Progenitor cell of endocrine pancreas (in vitro differentiated cells): Measurements from ENCODE around the gene PCGF3. TPM values are rescaled to one million over a fixed set of nuclear protein-coding genes. Genes with fewer than 3 reads are reported as not detected.
"Not testable (repeated sequence)": the region's sequence is repeated elsewhere in the genome, so short reads cannot be mapped to it uniquely, and the experiment has no call there.

Experiments
- DNase-seq: peaks from one replicate; pipeline ENCODE4 v3.0.0; 2021; ENCODE audit warnings: low spot score; ENCODE audit not compliant: unreplicated experiment
- H3K27ac Mint-ChIP-seq: 2 replicates; pipeline ENCODE4 v1.8.0; 2021; ENCODE audit warnings: mild to moderate bottlenecking, moderate library complexity, mixed read lengths
- H3K27me3 Mint-ChIP-seq: 2 replicates; pipeline ENCODE4 v1.8.0; 2021; ENCODE audit warnings: mixed read lengths
- H3K36me3 Mint-ChIP-seq: 2 replicates; pipeline ENCODE4 v1.8.0; 2022; ENCODE audit warnings: mixed read lengths; ENCODE audit not compliant: insufficient read depth
- H3K4me1 Mint-ChIP-seq: 2 replicates; pipeline ENCODE4 v1.8.0; 2021; ENCODE audit warnings: low read depth, mixed read lengths
- H3K4me3 Mint-ChIP-seq: 2 replicates; pipeline ENCODE4 v1.8.0; 2021; ENCODE audit warnings: low read depth, mild to moderate bottlenecking, moderate library complexity, mixed read lengths
- H3K9me3 Mint-ChIP-seq: 2 replicates; pipeline ENCODE4 v1.8.0; 2021; ENCODE audit warnings: low read depth, mixed read lengths
- CTCF ChIP-seq: fragments of 200-600 bp; sonication (generic); IDR thresholded peaks from one replicate; pipeline ENCODE4 v1.5.0; 2021; ENCODE audit warnings: antibody characterized with exemption, mild to moderate bottlenecking; ENCODE audit not compliant: unreplicated experiment
- total RNA-seq: library from RNA; stranded (reverse); gene quantifications from 2 replicates; pipeline ENCODE4 v1.2.1, GENCODE V29; 2021

The PCGF3 gene
- total RNA-seq, 1 donor from 2014 or later = 79.8 TPM

DNA sequence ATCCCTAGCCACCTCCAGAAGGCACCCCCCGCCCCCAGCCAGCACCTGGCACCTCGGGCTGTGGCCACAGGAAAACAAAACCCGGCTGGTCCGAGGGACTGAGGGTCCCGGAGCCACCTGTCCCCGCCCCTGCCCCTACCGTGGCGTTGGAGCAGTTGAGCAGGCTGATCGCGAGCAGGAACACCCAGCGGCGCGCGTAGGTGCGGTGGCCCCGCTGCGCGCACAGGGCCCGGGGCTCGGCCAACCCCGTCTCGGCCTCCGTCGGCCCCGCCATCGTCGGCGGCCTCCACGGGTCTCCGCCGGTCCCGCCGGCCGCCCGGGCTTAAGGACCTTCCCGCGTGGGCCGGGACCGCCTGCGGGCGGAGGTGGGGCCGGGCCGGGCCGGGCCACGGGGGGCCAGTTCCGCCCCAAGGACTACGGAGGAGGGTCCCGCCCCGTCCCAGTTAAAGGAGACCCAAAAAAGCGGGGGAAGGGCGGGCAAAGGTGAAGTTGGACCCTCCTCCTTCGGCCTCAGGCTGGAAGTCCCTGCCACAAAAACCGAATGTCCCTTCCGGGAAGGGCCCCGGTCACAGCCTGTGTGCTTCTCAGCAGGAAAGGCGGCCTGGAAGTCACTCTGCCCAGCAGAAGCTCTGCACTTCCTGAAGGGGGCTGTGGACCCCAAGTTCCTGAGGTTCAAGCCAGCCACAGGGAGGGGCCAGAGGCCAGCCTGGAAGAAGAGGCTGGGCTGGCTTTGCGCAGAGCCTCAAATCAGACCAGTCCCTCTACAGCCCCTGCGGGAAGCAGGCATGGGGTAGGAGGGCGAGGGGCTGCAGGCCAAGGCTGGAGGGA, 16.6 kb upstream of the PCGF3 start, which contains the start of gene SLC49A3:
TSS of gene SLC49A3 (minus strand) at position 298 of the 828 bp plus-strand sequence. CDS start at position 274, 24 bp downstream.
- Mint-ChIP-seq H3K27me3 (no peaks in the 10 kb centered on the region), H3K36me3 (no peaks in the 10 kb centered on the region), H3K4me3 (peak within 1 kb of the TSS; percentile 58), H3K27ac (peak within 1 kb of the TSS; percentile 33), H3K9me3 (no peaks in the 10 kb centered on the region), H3K4me1 (peaks cover 2% of the 10 kb centered on the region)
- peak; percentile 17 for TF ChIP-seq CTCF
- no peak for DNase-seq

GRCh38 chr4:689723-690122, 15.9 kb upstream of the PCGF3 start:
- DNase-seq = no peak
- peaks cover 3% of the 10 kb centered on the region for H3K9me3 Mint-ChIP-seq
- H3K4me1 Mint-ChIP-seq = peaks cover 2% of the 10 kb centered on the region
- H3K27ac Mint-ChIP-seq = peak overlapping the region; percentile 33
- no peaks in the 10 kb centered on the region for H3K27me3 Mint-ChIP-seq
- no peaks in the 10 kb centered on the region for H3K36me3 Mint-ChIP-seq
- H3K4me3 Mint-ChIP-seq = peak overlapping the region; percentile 40
- TF ChIP-seq CTCF = no peak

- Mint-ChIP-seq H3K36me3 (no peaks in the 10 kb centered on the region), H3K27me3 (peaks cover 3% of the 10 kb centered on the region), H3K9me3 (peaks cover 5% of the 10 kb centered on the region), H3K27ac (no peak overlapping the region), H3K4me1 (no peaks in the 10 kb centered on the region), H3K4me3 (no peak overlapping the region)
- no peak for DNase-seq
- no peak for TF ChIP-seq CTCF
Measured at GRCh38 chr4:692771-693554, 12.7 kb upstream of the PCGF3 start.

- H3K9me3 Mint-ChIP-seq, H3K36me3 Mint-ChIP-seq, H3K4me3 Mint-ChIP-seq, DNase-seq, H3K27me3 Mint-ChIP-seq, H3K4me1 Mint-ChIP-seq: not testable (repeated sequence)
- H3K27ac Mint-ChIP-seq = peak overlapping the region; percentile 31
Measured at GRCh38 chr4:694341-694940, 11.2 kb upstream of the PCGF3 start.

- H3K27me3 Mint-ChIP-seq = peaks cover 29% of the 10 kb centered on the region
- H3K36me3 Mint-ChIP-seq = no peaks in the 10 kb centered on the region
- no peaks in the 10 kb centered on the region for H3K9me3 Mint-ChIP-seq
- no peak for TF ChIP-seq CTCF
- no peak for DNase-seq
- no peak overlapping the region for H3K4me3 Mint-ChIP-seq
- H3K4me1 Mint-ChIP-seq = no peaks in the 10 kb centered on the region
- H3K27ac Mint-ChIP-seq = no peak overlapping the region
Measured at GRCh38 chr4:699816-700580, 5.6 kb upstream of the PCGF3 start.
